ENCODE data around the gene KCNK15.

DNA sequence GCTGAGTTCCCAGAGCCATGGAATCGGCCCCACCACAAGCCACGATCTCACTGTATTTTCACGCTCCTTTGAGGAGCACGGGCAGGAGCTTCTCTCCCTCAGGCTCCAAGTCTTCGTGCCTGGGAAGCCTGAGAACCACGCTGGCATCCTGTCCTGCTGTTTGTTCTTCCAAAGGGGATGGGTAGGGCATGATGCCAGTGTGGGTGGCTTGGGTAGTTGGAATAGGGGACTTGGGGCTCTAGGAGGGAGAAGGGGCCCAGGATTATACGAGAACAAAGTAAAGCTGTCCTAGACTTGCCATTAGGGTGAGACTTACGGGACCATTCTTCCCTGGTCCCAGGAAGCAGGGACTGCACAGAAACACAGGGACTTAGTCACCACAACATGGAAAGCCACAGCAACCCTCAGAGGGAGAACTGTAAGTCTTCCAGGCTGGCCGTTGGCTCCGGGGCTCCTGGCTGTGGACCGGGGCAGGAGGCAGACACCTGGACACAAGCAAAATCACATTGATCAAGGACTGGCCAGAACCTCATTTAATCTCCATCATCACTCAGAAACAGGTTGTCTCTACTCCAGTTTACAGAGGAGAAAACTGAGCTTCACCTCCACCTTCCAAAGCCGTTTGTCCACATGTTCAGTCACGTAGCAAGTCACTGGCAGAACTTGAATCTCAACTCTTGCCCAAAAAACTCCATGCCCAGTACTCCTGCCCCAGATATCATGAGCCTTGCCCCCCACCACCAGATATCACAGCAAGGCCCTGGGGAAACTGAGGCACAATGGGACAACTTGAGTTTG lies 29.2 kb upstream of the KCNK15 start:
- TF ChIP-seq ZNF408 (CRISPR knock-in tag; IDR thresholded peaks at IDR 0.05; ENCODE audit: low read depth) (no peak), EP300 (IDR thresholded peaks at IDR 0.05; ENCODE audit: low read length) (no peak), CTCF (IDR thresholded peaks at IDR 0.05 in 2 of 3, conservative IDR thresholded peaks at IDR 0.05 in 1 of 3; ENCODE audit: insufficient read depth in 2 of 3, low read depth in 1 of 3, low read length in 3 of 3) (no peak), MXI1 (IDR thresholded peaks at IDR 0.05; ENCODE audit: low read depth, low read length) (no peak), ZNF785 (CRISPR knock-in tag; IDR thresholded peaks at IDR 0.05) (no peak)
